GM23338 (cell line): ENCODE data around the gene CZIB. TPM values are rescaled to one million over a fixed set of nuclear protein-coding genes. Genes with fewer than 3 reads are reported as not detected.
A peak's percentile ranks its signal among the peaks of the same experiment; 100 is the strongest.

Experiments
- ATAC-seq: fragments of 200-7000 bp; cut with Tn5 transposase; 3 replicates; pipeline ENCODE4 v1.9.1; 2020
- DNase-seq: peaks from one replicate; pipeline ENCODE4 v3.0.0-alpha.2; 2015; ENCODE audit warnings: low spot score
- H2AFZ ChIP-seq: fragments of 200-600 bp; sonication (generic); 2 replicates; pipeline ENCODE4 v1.8.0; 2016; ENCODE audit warnings: antibody characterized with exemption, mild to moderate bottlenecking, moderate library complexity
- H3F3A ChIP-seq: fragments of 200-600 bp; sonication (generic); replicated peaks from 2 replicates; pipeline ENCODE4 v1.8.0; 2017; ENCODE audit warnings: antibody characterized with exemption, mixed run types, low read depth
- H3K27ac ChIP-seq: fragments of 200-600 bp; sonication (generic); 2 replicates; pipeline ENCODE4 v1.6.1; 2016; ENCODE audit warnings: low read depth
- H3K27me3 ChIP-seq: fragments of 200-600 bp; sonication (generic); 2 replicates; pipeline ENCODE4 v1.8.0; 2016; ENCODE audit warnings: mild to moderate bottlenecking, mixed run types, moderate library complexity; ENCODE audit not compliant: insufficient read depth
- H3K36me3 ChIP-seq: fragments of 200-600 bp; sonication (generic); 2 replicates; pipeline ENCODE4 v1.8.0; 2016; ENCODE audit warnings: mild to moderate bottlenecking; ENCODE audit not compliant: insufficient read depth
- H3K4me1 ChIP-seq: fragments of 200-600 bp; sonication (generic); 2 replicates; pipeline ENCODE4 v1.8.0; 2016; ENCODE audit warnings: mild to moderate bottlenecking, moderate library complexity; ENCODE audit not compliant: insufficient read depth
- H3K4me2 ChIP-seq: fragments of 200-600 bp; sonication (generic); 2 replicates; pipeline ENCODE4 v1.7.1; 2017; ENCODE audit warnings: mixed run types
- H3K4me3 ChIP-seq: fragments of 200-600 bp; sonication (generic); 2 replicates; pipeline ENCODE4 v1.6.1; 2016; ENCODE audit warnings: mixed run types
- H3K79me2 ChIP-seq: fragments of 200-600 bp; sonication (generic); replicated peaks from 2 replicates; pipeline ENCODE4 v1.8.0; 2017; ENCODE audit warnings: mild to moderate bottlenecking; ENCODE audit not compliant: insufficient read depth
- H3K9me2 ChIP-seq: fragments of 200-600 bp; sonication (generic); 2 replicates; pipeline ENCODE4 v1.8.0; 2017; ENCODE audit not compliant: insufficient read depth
- H4K20me1 ChIP-seq: fragments of 200-600 bp; sonication (generic); replicated peaks from 2 replicates; pipeline ENCODE4 v1.8.0; 2017; ENCODE audit warnings: mild to moderate bottlenecking; ENCODE audit not compliant: insufficient read depth
- H3K27ac Mint-ChIP-seq: 2 replicates; pipeline ENCODE4 v1.8.0; 2020; ENCODE audit warnings: inconsistent platforms, mild to moderate bottlenecking, moderate library complexity, mixed read lengths
- H3K27me3 Mint-ChIP-seq: 3 replicates; pipeline ENCODE4 v1.8.0; 2022; ENCODE audit warnings: low read depth, mild to moderate bottlenecking, moderate library complexity, mixed read lengths, inconsistent platforms; ENCODE audit not compliant: insufficient read depth, poor library complexity
- H3K36me3 Mint-ChIP-seq: 3 replicates; pipeline ENCODE4 v1.8.0; 2021; ENCODE audit warnings: low read depth, mild to moderate bottlenecking, inconsistent platforms, moderate library complexity, mixed read lengths
- H3K4me1 Mint-ChIP-seq: 3 replicates; pipeline ENCODE4 v1.8.0; 2020; ENCODE audit warnings: mild to moderate bottlenecking, inconsistent platforms, mixed read lengths
- H3K4me3 Mint-ChIP-seq: 3 replicates; pipeline ENCODE4 v1.8.0; 2021; ENCODE audit warnings: moderate library complexity, mild to moderate bottlenecking, inconsistent platforms, mixed read lengths
- H3K9me3 Mint-ChIP-seq: 3 replicates; pipeline ENCODE4 v1.8.0; 2020; ENCODE audit warnings: moderate library complexity, mild to moderate bottlenecking, inconsistent platforms, mixed read lengths
- CTCF ChIP-seq, 2 experiments: fragments of 200-600 bp in 1 of 2; sonication (generic) in 1 of 2; conservative IDR thresholded peaks; 2 replicates each; pipeline versions ENCODE4 v1.5.1 to v1.6.1; 2016 to 2017; ENCODE audit warnings: antibody characterized with exemption in 2 of 2, low read depth in 2 of 2, mild to moderate bottlenecking in 2 of 2, moderate library complexity in 1 of 2
- NANOG ChIP-seq: IDR thresholded peaks from 2 replicates; pipeline ENCODE4 v1.6.1; 2016; ENCODE audit warnings: antibody characterized with exemption, borderline replicate concordance
- POLR2AphosphoS5 ChIP-seq: IDR thresholded peaks from 2 replicates; pipeline ENCODE4 v1.6.1; 2016; ENCODE audit warnings: antibody characterized with exemption, low read depth
- STAT1 ChIP-seq: IDR thresholded peaks from one replicate; pipeline ENCODE4 v1.6.1; 2016; ENCODE audit warnings: antibody characterized with exemption; ENCODE audit not compliant: unreplicated experiment
- ZNF114 ChIP-seq: fragments of 250-450 bp; sonication (Bioruptor Pico); IDR thresholded peaks from 2 replicates; pipeline ENCODE4 v1.5.0; 2020; ENCODE audit warnings: mild to moderate bottlenecking, moderate library complexity
- polyA plus RNA-seq: library from polyadenylated mRNA; unstranded; fragments of >200 nt; fragmentation: Nextera tagmentation; extraction: Ambion mirVana; gene quantifications from 2 replicates; pipeline ENCODE4 v1.2.1, GENCODE V29; 2016
- total RNA-seq: library from RNA; depleted of rRNA; stranded (reverse); fragments of >200 nt; shearing (Covaris generic); gene quantifications from 2 replicates; pipeline ENCODE4 v1.2.3, GENCODE V29; 2014
- TF ChIP-seq, protein P1 (sequence below): IDR thresholded peaks from one replicate; pipeline ENCODE4 v1.6.1; 2018; ENCODE audit warnings: antibody characterized with exemption; ENCODE audit not compliant: unreplicated experiment
- TF ChIP-seq, protein P2 (sequence below): fragments of 250-450 bp; sonication (Bioruptor Pico); IDR thresholded peaks from 2 replicates; pipeline ENCODE4 v1.5.0; 2020; ENCODE audit warnings: mild to moderate bottlenecking, moderate library complexity

Gene CZIB
- total and polyA plus RNA-seq, 2 experiments from 2014 or later: 59.8 to 84.1 TPM

DNA sequence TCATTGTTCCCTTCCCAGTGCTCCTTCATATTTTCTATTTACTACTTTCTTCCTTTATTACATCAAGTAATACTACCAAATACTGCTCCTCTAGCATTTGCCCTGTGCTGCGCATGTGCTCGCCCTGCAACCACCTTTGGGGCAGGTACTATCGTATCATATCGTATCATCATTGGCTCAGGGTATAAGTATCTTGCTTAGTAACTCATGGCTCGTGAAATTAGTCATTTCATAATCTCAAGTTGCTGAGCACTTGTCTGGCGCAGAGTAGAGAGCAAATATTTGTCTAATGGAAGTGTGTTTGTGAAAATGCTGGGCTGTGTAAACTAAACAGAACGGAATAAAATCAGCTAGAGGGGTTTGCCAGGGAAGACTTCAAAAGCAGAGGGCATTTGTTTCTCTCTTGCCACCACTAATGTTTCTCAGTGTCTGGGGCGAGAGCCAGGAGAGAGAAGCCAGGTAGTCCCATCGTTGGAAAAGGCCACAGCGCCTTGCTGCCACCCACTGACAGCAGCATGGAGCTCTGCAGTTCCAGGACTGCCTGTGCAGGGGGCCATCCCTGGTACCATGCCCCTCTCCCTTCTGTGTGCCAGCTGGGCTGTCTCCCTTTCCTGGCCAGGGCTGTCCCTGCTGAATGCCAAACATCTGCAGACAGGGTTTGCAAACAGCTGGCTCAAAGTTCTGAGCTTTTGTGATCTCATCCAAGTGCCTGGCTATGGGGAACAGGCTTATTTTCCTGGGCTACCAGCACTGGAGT is 43.8 kb downstream of the CZIB start:
- no peaks in the 10 kb centered on the region for H3K36me3 ChIP-seq
- no peaks in the 10 kb centered on the region for H3K79me2 ChIP-seq
- Mint-ChIP-seq H3K9me3 (no peaks in the 10 kb centered on the region), H3K4me1 (peaks cover 32% of the 10 kb centered on the region), H3K27me3 (peaks cover 6% of the 10 kb centered on the region), H3K27ac (no peak overlapping the region), H3K4me3 (no peak overlapping the region), H3K36me3 (no peaks in the 10 kb centered on the region)
- no peaks in the 10 kb centered on the region for H3K27me3 ChIP-seq
- TF ChIP-seq CTCF (conservative IDR thresholded peaks at IDR 0.05; ENCODE audit: low read depth in 2 of 2): peak in 1 of 2 experiments; percentile 50; a peak in 2 of 4 replicates
- TF ChIP-seq STAT1: no peak
- TF ChIP-seq NANOG: no peak
- TF ChIP-seq, protein P1, sequence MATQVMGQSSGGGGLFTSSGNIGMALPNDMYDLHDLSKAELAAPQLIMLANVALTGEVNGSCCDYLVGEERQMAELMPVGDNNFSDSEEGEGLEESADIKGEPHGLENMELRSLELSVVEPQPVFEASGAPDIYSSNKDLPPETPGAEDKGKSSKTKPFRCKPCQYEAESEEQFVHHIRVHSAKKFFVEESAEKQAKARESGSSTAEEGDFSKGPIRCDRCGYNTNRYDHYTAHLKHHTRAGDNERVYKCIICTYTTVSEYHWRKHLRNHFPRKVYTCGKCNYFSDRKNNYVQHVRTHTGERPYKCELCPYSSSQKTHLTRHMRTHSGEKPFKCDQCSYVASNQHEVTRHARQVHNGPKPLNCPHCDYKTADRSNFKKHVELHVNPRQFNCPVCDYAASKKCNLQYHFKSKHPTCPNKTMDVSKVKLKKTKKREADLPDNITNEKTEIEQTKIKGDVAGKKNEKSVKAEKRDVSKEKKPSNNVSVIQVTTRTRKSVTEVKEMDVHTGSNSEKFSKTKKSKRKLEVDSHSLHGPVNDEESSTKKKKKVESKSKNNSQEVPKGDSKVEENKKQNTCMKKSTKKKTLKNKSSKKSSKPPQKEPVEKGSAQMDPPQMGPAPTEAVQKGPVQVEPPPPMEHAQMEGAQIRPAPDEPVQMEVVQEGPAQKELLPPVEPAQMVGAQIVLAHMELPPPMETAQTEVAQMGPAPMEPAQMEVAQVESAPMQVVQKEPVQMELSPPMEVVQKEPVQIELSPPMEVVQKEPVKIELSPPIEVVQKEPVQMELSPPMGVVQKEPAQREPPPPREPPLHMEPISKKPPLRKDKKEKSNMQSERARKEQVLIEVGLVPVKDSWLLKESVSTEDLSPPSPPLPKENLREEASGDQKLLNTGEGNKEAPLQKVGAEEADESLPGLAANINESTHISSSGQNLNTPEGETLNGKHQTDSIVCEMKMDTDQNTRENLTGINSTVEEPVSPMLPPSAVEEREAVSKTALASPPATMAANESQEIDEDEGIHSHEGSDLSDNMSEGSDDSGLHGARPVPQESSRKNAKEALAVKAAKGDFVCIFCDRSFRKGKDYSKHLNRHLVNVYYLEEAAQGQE: no peak
- no peak for TF ChIP-seq POLR2AphosphoS5
- TF ChIP-seq ZNF114 (CRISPR knock-in tag): no peak
- TF ChIP-seq, protein P2, sequence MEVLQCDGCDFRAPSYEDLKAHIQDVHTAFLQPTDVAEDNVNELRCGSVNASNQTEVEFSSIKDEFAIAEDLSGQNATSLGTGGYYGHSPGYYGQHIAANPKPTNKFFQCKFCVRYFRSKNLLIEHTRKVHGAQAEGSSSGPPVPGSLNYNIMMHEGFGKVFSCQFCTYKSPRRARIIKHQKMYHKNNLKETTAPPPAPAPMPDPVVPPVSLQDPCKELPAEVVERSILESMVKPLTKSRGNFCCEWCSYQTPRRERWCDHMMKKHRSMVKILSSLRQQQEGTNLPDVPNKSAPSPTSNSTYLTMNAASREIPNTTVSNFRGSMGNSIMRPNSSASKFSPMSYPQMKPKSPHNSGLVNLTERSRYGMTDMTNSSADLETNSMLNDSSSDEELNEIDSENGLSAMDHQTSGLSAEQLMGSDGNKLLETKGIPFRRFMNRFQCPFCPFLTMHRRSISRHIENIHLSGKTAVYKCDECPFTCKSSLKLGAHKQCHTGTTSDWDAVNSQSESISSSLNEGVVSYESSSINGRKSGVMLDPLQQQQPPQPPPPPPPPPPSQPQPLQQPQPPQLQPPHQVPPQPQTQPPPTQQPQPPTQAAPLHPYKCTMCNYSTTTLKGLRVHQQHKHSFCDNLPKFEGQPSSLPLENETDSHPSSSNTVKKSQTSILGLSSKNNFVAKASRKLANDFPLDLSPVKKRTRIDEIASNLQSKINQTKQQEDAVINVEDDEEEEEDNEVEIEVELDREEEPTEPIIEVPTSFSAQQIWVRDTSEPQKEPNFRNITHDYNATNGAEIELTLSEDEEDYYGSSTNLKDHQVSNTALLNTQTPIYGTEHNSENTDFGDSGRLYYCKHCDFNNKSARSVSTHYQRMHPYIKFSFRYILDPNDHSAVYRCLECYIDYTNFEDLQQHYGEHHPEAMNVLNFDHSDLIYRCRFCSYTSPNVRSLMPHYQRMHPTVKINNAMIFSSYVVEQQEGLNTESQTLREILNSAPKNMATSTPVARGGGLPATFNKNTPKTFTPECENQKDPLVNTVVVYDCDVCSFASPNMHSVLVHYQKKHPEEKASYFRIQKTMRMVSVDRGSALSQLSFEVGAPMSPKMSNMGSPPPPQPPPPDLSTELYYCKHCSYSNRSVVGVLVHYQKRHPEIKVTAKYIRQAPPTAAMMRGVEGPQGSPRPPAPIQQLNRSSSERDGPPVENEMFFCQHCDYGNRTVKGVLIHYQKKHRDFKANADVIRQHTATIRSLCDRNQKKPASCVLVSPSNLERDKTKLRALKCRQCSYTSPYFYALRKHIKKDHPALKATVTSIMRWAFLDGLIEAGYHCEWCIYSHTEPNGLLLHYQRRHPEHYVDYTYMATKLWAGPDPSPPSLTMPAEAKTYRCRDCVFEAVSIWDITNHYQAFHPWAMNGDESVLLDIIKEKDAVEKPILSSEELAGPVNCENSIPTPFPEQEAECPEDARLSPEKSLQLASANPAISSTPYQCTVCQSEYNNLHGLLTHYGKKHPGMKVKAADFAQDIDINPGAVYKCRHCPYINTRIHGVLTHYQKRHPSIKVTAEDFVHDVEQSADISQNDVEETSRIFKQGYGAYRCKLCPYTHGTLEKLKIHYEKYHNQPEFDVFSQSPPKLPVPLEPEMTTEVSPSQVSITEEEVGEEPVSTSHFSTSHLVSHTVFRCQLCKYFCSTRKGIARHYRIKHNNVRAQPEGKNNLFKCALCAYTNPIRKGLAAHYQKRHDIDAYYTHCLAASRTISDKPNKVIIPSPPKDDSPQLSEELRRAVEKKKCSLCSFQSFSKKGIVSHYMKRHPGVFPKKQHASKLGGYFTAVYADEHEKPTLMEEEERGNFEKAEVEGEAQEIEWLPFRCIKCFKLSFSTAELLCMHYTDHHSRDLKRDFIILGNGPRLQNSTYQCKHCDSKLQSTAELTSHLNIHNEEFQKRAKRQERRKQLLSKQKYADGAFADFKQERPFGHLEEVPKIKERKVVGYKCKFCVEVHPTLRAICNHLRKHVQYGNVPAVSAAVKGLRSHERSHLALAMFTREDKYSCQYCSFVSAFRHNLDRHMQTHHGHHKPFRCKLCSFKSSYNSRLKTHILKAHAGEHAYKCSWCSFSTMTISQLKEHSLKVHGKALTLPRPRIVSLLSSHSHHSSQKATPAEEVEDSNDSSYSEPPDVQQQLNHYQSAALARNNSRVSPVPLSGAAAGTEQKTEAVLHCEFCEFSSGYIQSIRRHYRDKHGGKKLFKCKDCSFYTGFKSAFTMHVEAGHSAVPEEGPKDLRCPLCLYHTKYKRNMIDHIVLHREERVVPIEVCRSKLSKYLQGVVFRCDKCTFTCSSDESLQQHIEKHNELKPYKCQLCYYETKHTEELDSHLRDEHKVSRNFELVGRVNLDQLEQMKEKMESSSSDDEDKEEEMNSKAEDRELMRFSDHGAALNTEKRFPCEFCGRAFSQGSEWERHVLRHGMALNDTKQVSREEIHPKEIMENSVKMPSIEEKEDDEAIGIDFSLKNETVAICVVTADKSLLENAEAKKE (CRISPR knock-in tag): no peak
- no peak for DNase-seq
- H2AFZ ChIP-seq: no peak overlapping the region
- H3F3A ChIP-seq: no peaks in the 10 kb centered on the region
- H3K4me3 ChIP-seq: no peak overlapping the region
- H3K4me2 ChIP-seq: no peak overlapping the region
- H3K4me1 ChIP-seq: peaks cover 10% of the 10 kb centered on the region; the same call in 1 of the 2 replicates
- no peak overlapping the region for H3K27ac ChIP-seq
- no peaks in the 10 kb centered on the region for H4K20me1 ChIP-seq
- no peaks in the 10 kb centered on the region for H3K9me2 ChIP-seq
- ATAC-seq: no peak
